IMR-90 (cell line): ENCODE data around the gene MLLT1. TPM values are rescaled to one million over a fixed set of nuclear protein-coding genes. Genes with fewer than 3 reads are reported as not detected.

Experiments used
- ATAC-seq: fragments of 200-7000 bp; cut with Tn5 transposase; 2 replicates; pipeline ENCODE4 v1.9.1; 2020; ENCODE audit warnings: low read depth, mild to moderate bottlenecking, moderate library complexity
- BruUV-seq: library from RNA; stranded (reverse); fragments of 400-500 nt; replicated peaks from 2 replicates; lab custom pipeline; 2021; lab: Mats Ljungman, UMichigan
- CTCF ChIA-PET: fragments of 300-600 bp; formaldehyde crosslinking; extraction: SDS; loops from one replicate; lab custom pipeline; 2021; ENCODE audit warnings: antibody characterized with exemption; lab: Yijun Ruan, JAX
- POLR2A ChIA-PET: fragments of 300-600 bp; sonication (Branson Sonifier 250); formaldehyde crosslinking; loops from one replicate; lab custom pipeline; 2022; ENCODE audit warnings: antibody characterized with exemption; ENCODE audit not compliant: unreplicated experiment; lab: Charles Lee
- DNase-seq: peaks from one replicate; pipeline ENCODE4 v3.0.0; 2013
- H2AFZ ChIP-seq: replicated peaks from 2 replicates; pipeline ENCODE3; 2013; ENCODE audit warnings: low read length, mild to moderate bottlenecking; ENCODE audit not compliant: poor library complexity
- H2AK5ac ChIP-seq: 2 replicates; pipeline ENCODE4 v1.6.1; 2013; ENCODE audit warnings: low read depth, low read length, inconsistent platforms
- H2AK9ac ChIP-seq: replicated peaks from 2 replicates; pipeline ENCODE3; 2013; ENCODE audit warnings: mild to moderate bottlenecking, low read depth, low read length, moderate library complexity; ENCODE audit not compliant: poor library complexity
- H2BK120ac ChIP-seq: 2 replicates; pipeline ENCODE4 v1.6.1; 2013; ENCODE audit warnings: low read depth, low read length, inconsistent platforms
- H2BK15ac ChIP-seq: 3 replicates; pipeline ENCODE4 v1.6.1; 2013; ENCODE audit warnings: low read depth, low read length, inconsistent platforms
- H2BK20ac ChIP-seq: 2 replicates; pipeline ENCODE4 v1.6.1; 2013; ENCODE audit warnings: low read depth, mild to moderate bottlenecking, inconsistent platforms, low read length, moderate library complexity
- H2BK5ac ChIP-seq: 2 replicates; pipeline ENCODE4 v1.6.1; 2013; ENCODE audit warnings: mild to moderate bottlenecking, low read depth, low read length, inconsistent platforms; ENCODE audit not compliant: poor library complexity, severe bottlenecking
- H3K14ac ChIP-seq: replicated peaks from 2 replicates; pipeline ENCODE4 v1.6.1; 2013; ENCODE audit warnings: low read depth, low read length, inconsistent platforms
- H3K18ac ChIP-seq: 2 replicates; pipeline ENCODE4 v1.6.1; 2013; ENCODE audit warnings: low read depth, low read length, control low read depth
- H3K23ac ChIP-seq: 2 replicates; pipeline ENCODE4 v1.6.1; 2013; ENCODE audit warnings: low read depth, low read length, inconsistent platforms
- H3K27ac ChIP-seq: 2 replicates; pipeline ENCODE4 v1.5.1; 2013; ENCODE audit warnings: mild to moderate bottlenecking, control low read depth, low read length; ENCODE audit not compliant: insufficient read depth
- H3K27me3 ChIP-seq: 2 replicates; pipeline ENCODE4 v1.6.1; 2013; ENCODE audit warnings: low read length; ENCODE audit not compliant: control insufficient read depth, insufficient read depth
- H3K36me3 ChIP-seq: 2 replicates; pipeline ENCODE4 v1.6.1; 2013; ENCODE audit warnings: low read length, mixed read lengths; ENCODE audit not compliant: control insufficient read depth, insufficient read depth
- H3K4ac ChIP-seq: 2 replicates; pipeline ENCODE4 v1.6.1; 2013; ENCODE audit warnings: low read depth, low read length, inconsistent platforms
- H3K4me1 ChIP-seq: 2 replicates; pipeline ENCODE4 v1.6.1; 2013; ENCODE audit warnings: low read length, mixed read lengths; ENCODE audit not compliant: control insufficient read depth, insufficient read depth
- H3K4me2 ChIP-seq: 2 replicates; pipeline ENCODE4 v1.6.1; 2013; ENCODE audit warnings: low read depth, mild to moderate bottlenecking, control low read depth, low read length, moderate library complexity
- H3K4me3 ChIP-seq: 2 replicates; pipeline ENCODE4 v1.5.1; 2013; ENCODE audit warnings: low read depth, mild to moderate bottlenecking, control low read depth, low read length, moderate library complexity; ENCODE audit not compliant: insufficient read depth
- H3K56ac ChIP-seq: 2 replicates; pipeline ENCODE4 v1.6.1; 2013; ENCODE audit warnings: low read length, inconsistent platforms; ENCODE audit not compliant: insufficient read depth; ENCODE audit errors: extremely low read depth
- H3K79me1 ChIP-seq, 2 experiments: 2 replicates each; pipeline ENCODE4 v1.6.1; 2013; ENCODE audit warnings: low read length in 2 of 2, inconsistent platforms in 1 of 2, low read depth in 1 of 2
- H3K9ac ChIP-seq: 2 replicates; pipeline ENCODE4 v1.6.1; 2013; ENCODE audit warnings: low read depth, low read length, control low read depth
- H3K9me1 ChIP-seq: 2 replicates; pipeline ENCODE4 v1.6.1; 2013; ENCODE audit warnings: low read length, inconsistent platforms; ENCODE audit not compliant: insufficient read depth
- H3K9me3 ChIP-seq: 2 replicates; pipeline ENCODE4 v1.6.1; 2013; ENCODE audit warnings: low read length; ENCODE audit not compliant: control insufficient read depth, insufficient read depth
- H4K20me1 ChIP-seq: 2 replicates; pipeline ENCODE4 v1.6.1; 2013; ENCODE audit warnings: low read length, inconsistent platforms; ENCODE audit not compliant: insufficient read depth
- H4K5ac ChIP-seq: 2 replicates; pipeline ENCODE4 v1.6.1; 2013; ENCODE audit warnings: mild to moderate bottlenecking, low read depth, low read length, control low read depth
- H4K8ac ChIP-seq, 2 experiments: 2 replicates each; pipeline ENCODE4 v1.6.1; 2013; ENCODE audit warnings: low read depth in 2 of 2, low read length in 2 of 2, control low read depth in 1 of 2, inconsistent platforms in 1 of 2
- H4K91ac ChIP-seq: 2 replicates; pipeline ENCODE4 v1.6.1; 2013; ENCODE audit warnings: low read depth, low read length, inconsistent platforms; ENCODE audit not compliant: insufficient read depth
- BHLHE40 ChIP-seq: fragments of 150-350 bp; IDR thresholded peaks from 2 replicates; pipeline ENCODE4 v1.6.1; 2016; ENCODE audit warnings: mild to moderate bottlenecking, low read depth, low read length
- CEBPB ChIP-seq: IDR thresholded peaks from 2 replicates; pipeline ENCODE4 v1.6.1; 2012; ENCODE audit warnings: low read depth, low read length, improper control_type of control experiment
- MAZ ChIP-seq: IDR thresholded peaks from 2 replicates; pipeline ENCODE4 v1.6.1; 2012; ENCODE audit warnings: low read depth, mild to moderate bottlenecking, low read length, improper control_type of control experiment, moderate library complexity, borderline replicate concordance
- MXI1 ChIP-seq: IDR thresholded peaks from 2 replicates; pipeline ENCODE4 v1.6.1; 2012; ENCODE audit warnings: low read depth, mild to moderate bottlenecking, low read length, moderate library complexity, borderline replicate concordance
- POLR2A ChIP-seq: IDR thresholded peaks from 2 replicates; pipeline ENCODE4 v1.6.1; 2012; ENCODE audit warnings: mild to moderate bottlenecking, low read depth, low read length
- RAD21 ChIP-seq: IDR thresholded peaks from 2 replicates; pipeline ENCODE4 v1.6.1; 2012; ENCODE audit warnings: low read length, improper control_type of control experiment
- RFX5 ChIP-seq: IDR thresholded peaks from 2 replicates; pipeline ENCODE4 v1.8.0; 2012; ENCODE audit warnings: low read depth, mild to moderate bottlenecking, low read length, moderate library complexity
- WGBS, 2 experiments: methylation state at CpG; one replicate each; pipeline versions ENCODE4 v1.1.5 to v1.1.7; 2013; ENCODE audit warnings: missing lambda C conversion rate in 2 of 2; ENCODE audit not compliant: insufficient read length in 1 of 2; ENCODE audit errors: extremely low coverage in 2 of 2; 5-methylcytosine and 5-hydroxymethylcytosine counted together
- dilution Hi-C: fragments of 300-500 bp; cut with HindIII; formaldehyde crosslinking; loops from one replicate; pipeline ENCODE4 v1.14.3; 2018; ENCODE audit warnings: low sequenced_read_pairs; ENCODE audit not compliant: unreplicated experiment
- in situ Hi-C: fragments of 300-500 bp; cut with MboI; formaldehyde crosslinking; loops from 3 replicates; pipeline ENCODE4 v1.14.3; 2019; ENCODE audit warnings: low sequenced_read_pairs, inconsistent platforms, mixed read lengths
- intact Hi-C: fragments of 100-400 bp; cut with micrococcal nuclease; formaldehyde crosslinking; loops from 2 replicates; pipeline ENCODE4 v1.10.0; 2022
- polyA plus RNA-seq, 3 experiments: library from polyadenylated mRNA; depleted of rRNA; stranded (reverse); fragments of >200 nt; gene quantifications; 2 replicates each; pipeline ENCODE4 v1.2.3, GENCODE V29; 2012; ENCODE audit warnings: low replicate concordance in 1 of 3
- total RNA-seq: library from RNA; depleted of rRNA; stranded (reverse); fragments of >200 nt; gene quantifications from 2 replicates; pipeline ENCODE4 v1.2.3, GENCODE V29; 2012
- TF ChIP-seq, protein P1 (sequence below): fragments of 150-350 bp; IDR thresholded peaks from 2 replicates; pipeline ENCODE4 v1.6.1; 2016; ENCODE audit warnings: low read depth, mild to moderate bottlenecking, low read length, moderate library complexity, borderline replicate concordance
- TF ChIP-seq, protein P2 (sequence below): fragments of 150-350 bp; IDR thresholded peaks from 2 replicates; pipeline ENCODE4 v1.6.1; 2017; ENCODE audit warnings: mild to moderate bottlenecking, antibody characterized with exemption, low read length, low read depth

Gene MLLT1
- total and polyA plus RNA-seq, 2 of the 4 experiments (the other 2 are of a cell fraction) = 1.3 to 30.6 TPM

DNA sequence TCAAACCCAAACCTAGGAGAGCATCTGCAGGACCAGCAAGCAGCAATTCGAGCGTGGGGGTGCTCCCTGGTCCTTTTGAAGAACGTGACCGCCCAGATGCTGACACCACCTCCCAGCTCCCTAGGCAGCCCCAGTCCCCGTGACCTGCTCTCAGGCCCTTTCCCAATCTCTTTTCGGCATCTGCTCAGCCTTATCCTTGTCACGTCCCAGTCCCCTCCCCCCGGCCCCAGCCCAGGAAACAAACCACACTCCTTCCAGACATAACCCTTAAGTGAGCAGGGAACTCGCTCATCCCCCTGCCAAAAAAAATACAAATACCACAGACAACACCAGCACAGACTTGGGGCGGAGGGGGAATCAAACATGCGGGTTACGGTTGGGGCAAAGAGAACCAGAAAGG is 3.3 kb downstream of the MLLT1 start:
- Histone ChIP-seq H3K9ac (peak overlapping the region; percentile 31; the same call in 1 of the 2 replicates), H3K4me1 (peaks cover 53% of the 10 kb centered on the region), H2BK5ac (peak overlapping the region; percentile 1), H3K23ac (peak overlapping the region; percentile 64; the same call in 1 of the 2 replicates), H3K27me3 (no peaks in the 10 kb centered on the region), H4K20me1 (peaks cover 67% of the 10 kb centered on the region), H2BK120ac (peak overlapping the region; percentile 21; the same call in 1 of the 2 replicates), H2BK15ac (peak overlapping the region; percentile 26; the same call in 1 of the 3 replicates), H3K27ac (peak overlapping the region; percentile 64), H3K9me1 (peaks cover 40% of the 10 kb centered on the region), H2AK9ac (peak overlapping the region; percentile 79), H3K56ac (no peak overlapping the region), H3K18ac (peak overlapping the region; percentile 18; the same call in 1 of the 2 replicates), H4K8ac (peak overlapping the region in 1 of 2 experiments; percentile 64; a peak in 1 of 4 replicates), H4K91ac (peak overlapping the region; percentile 43; the same call in 1 of the 2 replicates), H3K4ac (peak overlapping the region; percentile 79), H3K36me3 (peaks cover 3% of the 10 kb centered on the region; the same call in 1 of the 2 replicates), H4K5ac (no peak overlapping the region), H3K4me2 (peak overlapping the region; percentile 62), H2AFZ (no peak overlapping the region), H3K79me1 (peaks cover 33 to 74% of the 10 kb centered on the region in 2 experiments), H2AK5ac (peak overlapping the region; percentile 79), H3K4me3 (no peak overlapping the region), H2BK20ac (peak overlapping the region; percentile 17; the same call in 1 of the 2 replicates), H3K14ac (peak overlapping the region; percentile 61; the same call in 1 of the 2 replicates), H3K9me3 (no peaks in the 10 kb centered on the region)
- ATAC-seq = no peak
- CTCF ChIA-PET = no interaction called here
- peak; percentile 55 for DNase-seq
- in situ Hi-C loops = loop anchor here (10.0 kb wide), 1 partner anchor 52 kb away; no protein-coding TSS in a partner anchor
- BruUV-seq = no TSS peak
- intact Hi-C loops = no loop called here
- TF ChIP-seq RFX5 (no peak), MAZ (0 out of 2 replicates have a peak, but pooled peaks have one; percentile 10), CEBPB (peak; percentile 29; the same call in 1 of the 2 replicates), BHLHE40 (peak; percentile 75), POLR2A (0 out of 2 replicates have a peak, but pooled peaks have one; percentile 12), RAD21 (no peak), MXI1 (no peak)
- TF ChIP-seq, protein P1, sequence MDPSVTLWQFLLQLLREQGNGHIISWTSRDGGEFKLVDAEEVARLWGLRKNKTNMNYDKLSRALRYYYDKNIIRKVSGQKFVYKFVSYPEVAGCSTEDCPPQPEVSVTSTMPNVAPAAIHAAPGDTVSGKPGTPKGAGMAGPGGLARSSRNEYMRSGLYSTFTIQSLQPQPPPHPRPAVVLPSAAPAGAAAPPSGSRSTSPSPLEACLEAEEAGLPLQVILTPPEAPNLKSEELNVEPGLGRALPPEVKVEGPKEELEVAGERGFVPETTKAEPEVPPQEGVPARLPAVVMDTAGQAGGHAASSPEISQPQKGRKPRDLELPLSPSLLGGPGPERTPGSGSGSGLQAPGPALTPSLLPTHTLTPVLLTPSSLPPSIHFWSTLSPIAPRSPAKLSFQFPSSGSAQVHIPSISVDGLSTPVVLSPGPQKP = no peak
- TF ChIP-seq, protein P2, sequence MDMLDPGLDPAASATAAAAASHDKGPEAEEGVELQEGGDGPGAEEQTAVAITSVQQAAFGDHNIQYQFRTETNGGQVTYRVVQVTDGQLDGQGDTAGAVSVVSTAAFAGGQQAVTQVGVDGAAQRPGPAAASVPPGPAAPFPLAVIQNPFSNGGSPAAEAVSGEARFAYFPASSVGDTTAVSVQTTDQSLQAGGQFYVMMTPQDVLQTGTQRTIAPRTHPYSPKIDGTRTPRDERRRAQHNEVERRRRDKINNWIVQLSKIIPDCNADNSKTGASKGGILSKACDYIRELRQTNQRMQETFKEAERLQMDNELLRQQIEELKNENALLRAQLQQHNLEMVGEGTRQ = peak; percentile 49; the same call in 1 of the 2 replicates
- 36% methylated on average over 4 of the region's 12 CpGs; no CpG with 5 or more reads in 1 of the 2 experiments for WGBS, 2 experiments
- POLR2A ChIA-PET = interaction anchor here (0.7 kb wide), 1 partner anchor 299 kb away, joined by 4 read pairs; the partner anchor contains the start of gene RANBP3
- dilution Hi-C loops = no loop called here
